Stomach (tissue), 4 donors: Measurements from ENCODE around the gene EGFL7.
A peak's percentile ranks its signal among the peaks of the same experiment; 100 is the strongest.

ENCODE experiments used
- EP300 ChIP-seq: sonication (generic); formaldehyde crosslinking; IDR thresholded peaks from one replicate; pipeline ENCODE4 v1.6.1; 2017; ENCODE audit warnings: antibody characterized with exemption
- POLR2A ChIP-seq, 4 donors: fragments of 450-650 bp; IDR thresholded peaks; one replicate each; pipeline ENCODE4 v1.6.1; 2016; ENCODE audit warnings: antibody characterized with exemption in 4 of 4, control low read depth in 2 of 4, mild to moderate bottlenecking in 1 of 4, moderate library complexity in 1 of 4
- POLR2AphosphoS5 ChIP-seq, 3 donors: sonication (generic); formaldehyde crosslinking; IDR thresholded peaks; one replicate each; pipeline ENCODE4 v1.6.1; 2016; ENCODE audit warnings: antibody characterized with exemption in 3 of 3
- TF ChIP-seq, protein P1 (sequence below), 7 experiments: fragments of 450-650 bp in 4 of 7; fragments of 200-600 bp in 3 of 7; sonication (generic) in 3 of 7; IDR thresholded peaks; one replicate each; pipeline ENCODE4 v1.5.1; 2016 to 2019; ENCODE audit warnings: antibody characterized with exemption in 7 of 7, control low read depth in 2 of 7, mild to moderate bottlenecking in 1 of 7

DNA sequence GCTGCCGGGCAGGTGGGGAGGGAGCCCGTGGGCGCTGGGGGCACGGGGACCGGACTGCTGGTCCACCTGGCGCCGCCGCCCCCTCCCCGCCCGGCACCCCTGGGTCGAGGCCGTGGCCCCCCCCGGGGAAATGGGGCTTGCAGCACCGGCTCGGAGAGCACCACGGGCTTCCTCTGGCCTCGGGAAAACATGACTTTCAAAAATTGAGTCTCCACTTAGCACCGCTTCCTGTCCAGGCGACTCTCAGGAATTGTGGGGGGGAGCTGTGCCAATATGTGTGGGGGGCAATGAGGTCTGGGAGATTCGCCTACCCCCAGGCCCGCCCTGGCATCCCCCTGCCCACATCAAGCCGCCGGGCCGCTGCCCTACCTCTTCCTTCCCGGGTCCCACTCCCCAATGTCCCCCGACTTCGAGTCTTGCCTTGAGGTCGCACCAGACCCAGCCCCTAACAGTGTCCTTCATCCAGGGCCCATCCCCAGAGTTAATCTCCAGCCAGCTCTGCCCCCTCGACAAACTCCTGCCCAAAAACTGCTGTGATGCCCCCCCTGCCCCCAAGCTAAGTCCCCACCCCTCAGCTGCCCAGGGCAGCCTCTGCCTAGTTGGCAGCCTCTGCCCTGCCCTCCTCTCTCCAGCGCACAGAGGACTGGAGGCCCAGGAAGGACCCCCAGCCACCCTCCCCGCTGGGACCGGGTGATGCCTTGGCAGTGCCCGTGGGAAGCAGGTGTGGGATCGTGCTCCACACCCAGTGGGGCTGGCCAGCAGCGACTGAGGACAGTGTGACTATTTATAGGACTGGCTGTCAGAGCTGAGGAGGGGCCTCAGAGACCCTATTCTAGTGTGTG, 3.9 kb downstream of the EGFL7 start:
- TF ChIP-seq, protein P1, sequence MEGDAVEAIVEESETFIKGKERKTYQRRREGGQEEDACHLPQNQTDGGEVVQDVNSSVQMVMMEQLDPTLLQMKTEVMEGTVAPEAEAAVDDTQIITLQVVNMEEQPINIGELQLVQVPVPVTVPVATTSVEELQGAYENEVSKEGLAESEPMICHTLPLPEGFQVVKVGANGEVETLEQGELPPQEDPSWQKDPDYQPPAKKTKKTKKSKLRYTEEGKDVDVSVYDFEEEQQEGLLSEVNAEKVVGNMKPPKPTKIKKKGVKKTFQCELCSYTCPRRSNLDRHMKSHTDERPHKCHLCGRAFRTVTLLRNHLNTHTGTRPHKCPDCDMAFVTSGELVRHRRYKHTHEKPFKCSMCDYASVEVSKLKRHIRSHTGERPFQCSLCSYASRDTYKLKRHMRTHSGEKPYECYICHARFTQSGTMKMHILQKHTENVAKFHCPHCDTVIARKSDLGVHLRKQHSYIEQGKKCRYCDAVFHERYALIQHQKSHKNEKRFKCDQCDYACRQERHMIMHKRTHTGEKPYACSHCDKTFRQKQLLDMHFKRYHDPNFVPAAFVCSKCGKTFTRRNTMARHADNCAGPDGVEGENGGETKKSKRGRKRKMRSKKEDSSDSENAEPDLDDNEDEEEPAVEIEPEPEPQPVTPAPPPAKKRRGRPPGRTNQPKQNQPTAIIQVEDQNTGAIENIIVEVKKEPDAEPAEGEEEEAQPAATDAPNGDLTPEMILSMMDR (IDR thresholded peaks at IDR 0.05), result peak in 1 of 7 experiments; percentile 6
- TF ChIP-seq POLR2A (IDR thresholded peaks at IDR 0.05) (no peak), POLR2AphosphoS5 (IDR thresholded peaks at IDR 0.05) (no peak), EP300 (no peak)
